ENCODE measurements around the gene MVB12A.

Gene MVB12A

GRCh38 chr19:17447704-17448130 lies 27.9 kb downstream of the MVB12A start:
- H3K4me3 ChIP-seq (ENCODE audit: low read depth, low read length), result no peak overlapping the region

GRCh38 chr19:17448131-17448967 lies 28.5 kb downstream of the MVB12A start, which contains the start of gene TMEM221:
TMEM221 (minus strand) TSS chr19:17448668; CDS start chr19:17448462, 206 bp downstream.
- peak; percentile 59 for TF ChIP-seq CTCF (IDR thresholded peaks at IDR 0.05; ENCODE audit: low read depth, low read length)
- peak within 1 kb of the TSS; percentile 43 for H3K4me3 ChIP-seq (ENCODE audit: low read depth, low read length)

More at GRCh38 chr19:17447704-17448130, 27.9 kb downstream of the MVB12A start:
- TF ChIP-seq CTCF (IDR thresholded peaks at IDR 0.05; ENCODE audit: low read depth, low read length), result no peak

GRCh38 chr19:17450264-17451075 lies 30.6 kb downstream of the MVB12A start:
- no peak overlapping the region for H3K4me3 ChIP-seq (ENCODE audit: low read depth, low read length)
- no peak for TF ChIP-seq CTCF (IDR thresholded peaks at IDR 0.05; ENCODE audit: low read depth, low read length)

GRCh38 chr19:17451820-17452219 lies 32.0 kb downstream of the MVB12A start:
- TF ChIP-seq CTCF (IDR thresholded peaks at IDR 0.05; ENCODE audit: low read depth, low read length), result no peak
- H3K4me3 ChIP-seq (ENCODE audit: low read depth, low read length), result no peak overlapping the region

GRCh38 chr19:17454576-17455071 lies 34.8 kb downstream of the MVB12A start:
- H3K4me3 ChIP-seq (ENCODE audit: low read depth, low read length), result no peak overlapping the region
- TF ChIP-seq CTCF (IDR thresholded peaks at IDR 0.05; ENCODE audit: low read depth, low read length), result no peak

- H3K4me3 ChIP-seq (ENCODE audit: low read depth, low read length), result no peak overlapping the region
Measured at GRCh38 chr19:17455308-17456123, 35.7 kb downstream of the MVB12A start.

More at GRCh38 chr19:17455308-17456123, 35.7 kb downstream of the MVB12A start:
- TF ChIP-seq CTCF (IDR thresholded peaks at IDR 0.05; ENCODE audit: low read depth, low read length), result no peak
